Measurements from ENCODE around the gene PCSK6.
"Not testable (repeated sequence)": the region's sequence is repeated elsewhere in the genome, so short reads cannot be mapped to it uniquely, and the experiment has no call there.

Gene PCSK6

GRCh38 chr15:101406526-101407195, 82.8 kb downstream of the PCSK6 start:
- TF ChIP-seq CTCF (conservative IDR thresholded peaks at IDR 0.05; ENCODE audit: low read depth, low read length) = no peak
- no peak for DNase-seq (ENCODE audit: low read depth)

GRCh38 chr15:101406036-101406435, 83.5 kb downstream of the PCSK6 start:
- no peak for TF ChIP-seq CTCF (conservative IDR thresholded peaks at IDR 0.05; ENCODE audit: low read depth, low read length)
- no peak overlapping the region for H3K4me3 ChIP-seq (ENCODE audit: low read depth, low read length)
- no peak for DNase-seq (ENCODE audit: low read depth)

More at GRCh38 chr15:101406526-101407195, 82.8 kb downstream of the PCSK6 start:
- H3K4me3 ChIP-seq (ENCODE audit: low read depth, low read length) = no peak overlapping the region

GRCh38 chr15:101404245-101404644, 85.3 kb downstream of the PCSK6 start:
- H3K4me3 ChIP-seq (ENCODE audit: low read depth, low read length) = no peak overlapping the region
- no peak for DNase-seq (ENCODE audit: low read depth)
- TF ChIP-seq CTCF (conservative IDR thresholded peaks at IDR 0.05; ENCODE audit: low read depth, low read length) = no peak

GRCh38 chr15:101402883-101403282, 86.6 kb downstream of the PCSK6 start:
- not testable (repeated sequence) for DNase-seq (ENCODE audit: low read depth); H3K4me3 ChIP-seq (ENCODE audit: low read depth, low read length)

- H3K4me3 ChIP-seq (ENCODE audit: low read depth, low read length) = no peak overlapping the region
- no peak for TF ChIP-seq CTCF (conservative IDR thresholded peaks at IDR 0.05; ENCODE audit: low read depth, low read length)
- no peak for DNase-seq (ENCODE audit: low read depth)
Observed at GRCh38 chr15:101401286-101401685, 88.2 kb downstream of the PCSK6 start.

- DNase-seq (ENCODE audit: low read depth) = no peak
- no peak overlapping the region for H3K4me3 ChIP-seq (ENCODE audit: low read depth, low read length)
- no peak for TF ChIP-seq CTCF (conservative IDR thresholded peaks at IDR 0.05; ENCODE audit: low read depth, low read length)
Observed at GRCh38 chr15:101399431-101399830, 90.1 kb downstream of the PCSK6 start.

GRCh38 chr15:101398247-101398646, 91.3 kb downstream of the PCSK6 start:
- DNase-seq (ENCODE audit: low read depth) = no peak
- TF ChIP-seq CTCF (conservative IDR thresholded peaks at IDR 0.05; ENCODE audit: low read depth, low read length) = no peak
- no peak overlapping the region for H3K4me3 ChIP-seq (ENCODE audit: low read depth, low read length)
